HG02571 (cell line): ENCODE data around the gene IP6K3.

Source experiments
- ATAC-seq: cut with Tn5 transposase; IDR thresholded peaks from one replicate; pipeline ENCODE4 v1.9.1; 2021; ENCODE audit warnings: mild to moderate bottlenecking, moderate library complexity; ENCODE audit not compliant: unreplicated experiment

Gene IP6K3

GRCh38 chr6:33746651-33747100, at the start of gene IP6K3:
Gene IP6K3 (minus strand): TSS chr6:33746905. CDS start chr6:33735476, 11,429 bp downstream.
- no peak for ATAC-seq

- no peak for ATAC-seq
Observed at GRCh38 chr6:33794910-33795623, 48.4 kb upstream of the IP6K3 start.

- ATAC-seq: no peak
Observed at GRCh38 chr6:33792981-33793380, 46.3 kb upstream of the IP6K3 start.

- no peak for ATAC-seq
Observed at GRCh38 chr6:33791620-33792019, 44.9 kb upstream of the IP6K3 start.

GRCh38 chr6:33790910-33791309, 44.2 kb upstream of the IP6K3 start:
- no peak for ATAC-seq

- no peak for ATAC-seq
Observed at GRCh38 chr6:33790379-33790778, 43.7 kb upstream of the IP6K3 start.

GRCh38 chr6:33789550-33789895, 42.8 kb upstream of the IP6K3 start:
- ATAC-seq: no peak

GRCh38 chr6:33788694-33789549, 42.2 kb upstream of the IP6K3 start, which contains the start of gene LEMD2:
Gene LEMD2 (minus strand): TSS chr6:33789130. CDS start chr6:33789116, 14 bp downstream.
- ATAC-seq: peak; percentile 88

GRCh38 chr6:33787954-33788693, 41.4 kb upstream of the IP6K3 start:
- ATAC-seq: peak; percentile 41

- ATAC-seq: no peak
Observed at GRCh38 chr6:33787346-33787953, 40.7 kb upstream of the IP6K3 start.

GRCh38 chr6:33786736-33787135, 40.0 kb upstream of the IP6K3 start:
- ATAC-seq: no peak

GRCh38 chr6:33785778-33786177, 39.1 kb upstream of the IP6K3 start:
- ATAC-seq: no peak

- no peak for ATAC-seq
Observed at GRCh38 chr6:33784787-33785186, 38.1 kb upstream of the IP6K3 start.

- ATAC-seq: no peak
Observed at GRCh38 chr6:33783781-33784520, 37.2 kb upstream of the IP6K3 start.

- ATAC-seq: no peak
Observed at GRCh38 chr6:33782561-33782960, 35.9 kb upstream of the IP6K3 start.

- ATAC-seq: no peak
Observed at GRCh38 chr6:33781131-33781975, 34.6 kb upstream of the IP6K3 start.

- no peak for ATAC-seq
Observed at GRCh38 chr6:33779895-33780294, 33.2 kb upstream of the IP6K3 start.

- no peak for ATAC-seq
Observed at GRCh38 chr6:33779290-33779689, 32.6 kb upstream of the IP6K3 start.

- ATAC-seq: no peak
Observed at GRCh38 chr6:33778444-33779121, 31.9 kb upstream of the IP6K3 start.
